RKO (cell line): ENCODE data around the gene ZBTB7B.

ENCODE experiments used
- DNase-seq: peaks from one replicate; pipeline ENCODE4 v3.0.0-alpha.2; 2016; ENCODE audit warnings: low spot score

The ZBTB7B gene

DNA sequence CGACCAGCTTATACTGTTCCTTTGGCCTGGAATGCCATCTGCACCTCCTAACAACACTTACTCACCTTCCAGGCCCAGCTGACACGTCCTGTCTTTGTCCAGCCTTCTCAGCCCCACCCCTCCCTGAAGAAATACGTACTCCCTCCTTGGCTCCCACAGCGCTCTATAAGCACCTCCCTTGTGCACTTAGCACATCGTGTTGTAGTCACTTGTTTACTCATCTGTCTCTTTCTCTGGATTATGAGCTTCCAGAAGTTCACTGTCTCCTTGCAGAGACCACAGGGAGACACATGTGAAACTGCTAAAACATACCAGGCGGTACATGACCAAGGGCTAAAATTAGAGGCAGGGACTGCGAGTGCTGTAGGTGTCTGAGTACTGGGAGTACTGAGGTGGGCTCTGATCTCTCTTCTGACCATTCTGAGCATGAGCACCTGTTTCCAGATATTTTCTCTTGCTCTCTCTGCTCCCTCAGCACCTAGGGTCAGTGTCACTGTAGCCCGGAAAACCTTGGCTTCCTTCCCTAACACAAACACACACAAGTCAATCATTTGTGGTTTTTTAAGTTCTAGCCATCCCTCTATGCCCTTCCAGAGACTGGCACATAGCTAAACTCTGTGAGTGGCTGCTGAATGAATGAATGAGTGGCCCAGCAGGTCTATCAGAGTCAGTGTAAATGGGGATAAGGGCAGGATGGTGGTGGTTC, 36.2 kb downstream of the ZBTB7B start:
- DNase-seq = no peak

- DNase-seq = no peak
Measured at GRCh38 chr1:155039308-155039669, 36.7 kb downstream of the ZBTB7B start.

GRCh38 chr1:155040358-155041093, 37.9 kb downstream of the ZBTB7B start:
- DNase-seq = no peak

DNA sequence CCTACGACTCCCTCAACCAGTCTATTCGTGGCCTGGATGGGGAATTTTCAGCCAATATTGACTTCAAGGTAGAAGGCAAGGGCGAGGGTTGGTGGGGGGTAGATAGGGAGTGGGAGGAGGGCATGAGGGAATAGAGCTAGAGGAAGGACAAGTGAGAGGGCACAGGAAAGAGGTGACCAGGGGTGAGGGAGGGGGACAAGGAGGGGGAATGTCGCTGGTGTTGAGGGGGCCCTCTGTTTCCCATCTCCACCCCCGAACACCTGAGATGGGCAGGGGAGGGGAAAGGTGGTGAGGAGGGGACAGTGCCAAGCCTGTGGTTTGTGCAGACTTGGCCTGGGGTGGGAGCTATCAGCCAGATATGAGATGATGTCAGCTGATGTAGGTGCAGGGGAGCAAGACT, 40.2 kb downstream of the ZBTB7B start:
- DNase-seq = no peak

GRCh38 chr1:155043301-155043702, 40.7 kb downstream of the ZBTB7B start:
- no peak for DNase-seq

DNA sequence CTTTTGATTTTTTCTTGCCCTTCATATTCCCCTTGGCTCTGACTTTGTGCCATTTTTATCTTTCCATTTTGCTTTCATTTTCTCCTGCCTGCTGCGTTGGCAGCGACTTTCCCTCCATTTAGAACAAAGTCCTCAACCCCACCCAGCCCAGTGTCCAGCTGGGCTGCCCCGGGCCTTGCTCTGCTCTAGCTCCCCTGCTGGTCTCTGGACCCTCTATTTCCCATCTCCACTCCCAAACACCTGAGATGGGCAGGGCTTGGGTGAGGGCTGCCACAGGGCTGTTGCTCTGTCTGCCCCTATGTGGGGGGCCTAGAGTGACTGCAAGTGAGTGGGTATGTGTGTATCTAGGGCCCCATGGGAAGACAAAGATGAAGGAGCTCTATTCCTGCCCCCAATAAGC, 41.2 kb downstream of the ZBTB7B start:
- no peak for DNase-seq

DNA sequence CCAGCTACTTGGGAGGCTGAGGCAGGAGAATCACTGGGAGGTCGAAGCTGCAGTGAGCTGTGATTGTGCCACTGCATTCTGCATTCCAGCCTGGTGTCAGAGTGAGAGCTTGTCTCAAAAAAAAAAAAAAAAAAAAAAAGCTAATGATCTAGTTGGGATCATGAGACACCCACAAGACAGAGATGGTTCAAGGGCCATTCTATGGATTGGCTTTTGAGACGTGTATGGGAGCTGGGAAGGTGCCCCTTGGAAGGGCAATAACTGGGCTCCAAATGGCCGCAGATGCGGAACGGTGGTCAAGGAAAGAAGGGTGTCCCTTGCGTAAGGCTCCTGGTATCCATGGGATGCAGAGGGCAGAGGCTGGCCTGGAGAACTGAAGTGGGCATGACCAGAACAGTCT, 41.8 kb downstream of the ZBTB7B start:
- DNase-seq = no peak

DNA sequence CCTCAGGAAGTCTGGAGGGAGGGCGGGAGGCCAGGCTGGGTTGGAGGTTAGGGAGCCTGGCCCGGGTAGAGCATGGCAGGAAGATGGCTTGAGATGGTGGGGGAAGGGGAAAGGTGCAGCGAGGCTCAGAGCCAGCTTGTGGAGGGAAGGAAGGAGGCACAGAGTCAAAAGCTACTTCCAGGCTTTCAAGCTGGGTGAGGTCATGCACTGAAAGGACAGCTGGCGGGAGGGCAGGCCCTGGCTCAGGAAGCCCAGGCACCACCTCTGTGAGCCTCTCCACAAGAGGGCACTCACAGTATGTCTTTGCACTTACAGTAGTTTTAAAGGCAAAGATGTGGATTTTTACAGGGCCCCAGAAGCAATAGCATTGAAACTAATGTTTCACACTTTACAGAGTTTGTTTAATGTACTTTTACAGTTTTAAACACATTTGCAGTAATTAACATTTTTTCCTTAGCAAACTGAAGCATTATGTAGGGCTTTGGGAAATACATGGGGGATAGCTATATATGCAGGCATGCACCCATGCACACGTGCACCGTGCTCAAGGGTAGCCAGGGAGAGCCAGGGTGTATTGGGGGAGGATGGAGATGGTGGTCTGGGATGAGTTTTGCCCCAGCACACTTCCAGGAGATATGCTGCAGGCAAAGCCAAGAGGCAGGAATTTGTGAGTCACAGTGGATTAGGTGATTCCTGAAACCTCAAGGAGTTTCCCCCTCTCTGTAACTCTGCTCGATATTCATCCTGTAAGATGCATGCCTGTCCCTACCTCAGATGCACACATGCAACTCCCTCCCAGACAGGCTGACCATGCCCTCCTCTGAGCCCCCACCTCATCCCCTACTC, 42.4 kb downstream of the ZBTB7B start:
- DNase-seq = peak; percentile 92

DNA sequence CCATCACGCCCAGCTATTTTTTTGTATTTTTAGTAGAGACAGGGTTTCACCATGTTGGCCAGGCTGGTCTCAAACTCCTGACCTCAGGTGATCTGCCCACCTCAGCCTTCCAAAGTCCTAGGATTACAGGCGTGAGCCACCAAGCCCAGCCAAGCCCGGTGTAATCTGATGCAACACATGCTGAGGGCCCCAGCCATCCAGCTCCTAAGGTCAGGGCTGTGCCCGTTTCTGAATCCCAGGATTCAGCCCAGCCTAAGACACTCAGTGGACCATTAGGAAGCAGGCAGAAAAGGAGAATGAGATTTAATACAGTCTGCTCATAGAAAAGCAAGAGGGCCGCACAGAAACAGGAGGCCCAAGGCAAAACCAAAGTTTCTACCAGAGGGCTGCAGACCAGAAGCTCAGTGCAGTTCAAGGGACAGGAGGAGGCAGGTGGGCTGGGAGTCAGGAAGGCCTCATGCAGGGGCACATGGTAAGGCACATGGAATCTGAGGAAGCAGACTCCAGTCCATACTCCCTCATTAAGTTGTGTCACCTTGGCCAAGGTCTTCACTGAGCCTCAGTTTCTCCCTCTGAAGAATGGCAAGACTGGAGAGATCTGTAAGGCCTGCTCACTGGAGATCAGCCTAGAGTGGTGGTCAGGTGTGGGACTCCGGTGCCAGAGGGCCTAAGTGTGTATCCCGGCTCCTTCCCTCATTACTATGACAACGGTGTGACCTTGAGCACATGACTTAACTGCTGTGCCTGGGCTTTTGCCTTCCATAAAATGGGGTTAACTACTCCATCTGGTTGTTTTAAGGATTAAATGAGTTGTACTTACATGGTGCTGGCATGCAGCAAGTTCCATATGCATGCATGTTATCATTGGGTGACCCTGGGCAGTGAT, 46.1 kb downstream of the ZBTB7B start:
- DNase-seq = no peak

GRCh38 chr1:155049651-155050559, 47.3 kb downstream of the ZBTB7B start:
- DNase-seq = peak; percentile 49

DNA sequence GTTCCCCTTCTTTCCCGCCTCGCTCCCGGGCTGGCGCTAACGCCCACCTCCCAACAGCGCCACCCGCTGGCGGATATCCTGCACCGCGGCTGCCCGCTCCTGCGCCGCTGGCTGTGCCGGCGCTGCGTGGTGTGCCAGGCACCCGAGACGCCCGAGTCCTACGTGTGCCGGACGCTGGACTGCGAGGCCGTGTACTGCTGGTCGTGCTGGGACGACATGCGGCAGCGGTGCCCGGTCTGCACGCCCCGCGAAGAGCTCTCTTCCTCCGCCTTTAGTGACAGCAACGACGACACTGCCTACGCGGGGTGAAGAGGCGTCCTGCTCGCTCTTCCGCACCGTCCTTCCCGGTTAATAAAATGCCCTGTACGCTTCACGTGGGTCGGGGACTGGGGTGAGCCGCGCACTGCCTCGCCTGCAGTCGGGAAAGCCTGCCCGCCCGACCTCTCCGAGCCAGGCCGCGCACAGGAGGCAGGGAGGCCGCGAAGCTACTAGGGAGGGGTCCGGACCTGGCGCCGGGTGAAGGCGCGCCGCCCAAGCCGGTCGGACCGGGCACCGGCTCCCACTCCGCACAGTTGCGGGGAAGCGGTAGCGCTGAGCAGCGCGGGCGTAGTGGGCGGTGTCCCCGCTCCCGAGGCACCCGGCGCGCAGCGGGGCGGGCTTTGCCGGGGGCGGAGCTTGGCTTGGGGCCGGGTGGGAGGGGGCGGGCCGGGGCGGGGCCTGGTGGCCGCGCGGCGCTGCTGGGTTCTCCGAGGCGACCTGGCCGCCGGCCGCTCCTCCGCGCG, 48.1 kb downstream of the ZBTB7B start, which contains the start of gene ADAM15:
ADAM15 (plus strand) TSS at position 757 of the 782 bp plus-strand sequence. CDS start 71 bp downstream, outside the sequence.
- DNase-seq = peak; percentile 88

DNA sequence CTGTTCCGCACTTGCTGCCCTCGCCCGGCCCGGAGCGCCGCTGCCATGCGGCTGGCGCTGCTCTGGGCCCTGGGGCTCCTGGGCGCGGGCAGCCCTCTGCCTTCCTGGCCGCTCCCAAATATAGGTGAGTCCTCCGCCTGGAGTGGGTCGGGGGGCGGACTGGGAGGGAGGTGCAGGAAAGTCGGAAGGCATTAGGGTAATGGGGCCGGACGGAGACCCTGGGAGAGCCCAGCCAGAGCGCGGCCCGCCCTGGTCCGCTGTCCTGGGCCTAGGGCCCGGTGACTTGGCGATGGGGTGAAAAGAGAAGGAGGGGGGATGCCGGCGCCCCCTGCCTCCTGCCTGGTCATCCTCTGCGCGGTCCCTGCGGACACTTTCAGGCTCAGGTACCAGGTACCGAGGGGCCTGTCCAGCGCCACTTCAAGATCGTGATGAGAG, 48.8 kb downstream of the ZBTB7B start:
- peak; percentile 23 for DNase-seq

GRCh38 chr1:155051777-155052398, 49.3 kb downstream of the ZBTB7B start:
- DNase-seq = peak; percentile 74

- peak; percentile 70 for DNase-seq
Measured at GRCh38 chr1:155052439-155053395, 50.1 kb downstream of the ZBTB7B start.

- DNase-seq = no peak
Measured at GRCh38 chr1:155053531-155054105, 51.0 kb downstream of the ZBTB7B start.

- DNase-seq = no peak
Measured at GRCh38 chr1:155057104-155057503, 54.5 kb downstream of the ZBTB7B start.

- DNase-seq = no peak
Measured at GRCh38 chr1:155057788-155058211, 55.2 kb downstream of the ZBTB7B start.

GRCh38 chr1:155060736-155061135, 58.1 kb downstream of the ZBTB7B start:
- no peak for DNase-seq
